ENCODE results near the gene BICC1. TPM values are rescaled to one million over a fixed set of nuclear protein-coding genes. Genes with fewer than 3 reads are reported as not detected.

The BICC1 gene
- total RNA-seq, 1 donor from 2014 or later: 0.12 TPM

GRCh38 chr10:58586282-58587245 lies 73.9 kb downstream of the BICC1 start:
- peaks cover 2% of the 10 kb centered on the region for H3K27me3 Mint-ChIP-seq (ENCODE audit: unreplicated experiment)
- H3K4me1 Mint-ChIP-seq (ENCODE audit: low read depth, unreplicated experiment): no peaks in the 10 kb centered on the region
- no peaks in the 10 kb centered on the region for H3K9me3 Mint-ChIP-seq (ENCODE audit: unreplicated experiment)
- no peak for TF ChIP-seq CTCF (IDR thresholded peaks at IDR 0.05; ENCODE audit: partially characterized antibody, unreplicated experiment)
- no peak for DNase-seq
- no peak overlapping the region for H3K27ac Mint-ChIP-seq (ENCODE audit: unreplicated experiment)
- H3K4me3 Mint-ChIP-seq (ENCODE audit: unreplicated experiment): no peak overlapping the region
- no peaks in the 10 kb centered on the region for H3K36me3 Mint-ChIP-seq (ENCODE audit: unreplicated experiment)

- Mint-ChIP-seq H3K4me3 (ENCODE audit: unreplicated experiment) (no peak overlapping the region), H3K27ac (ENCODE audit: unreplicated experiment) (no peak overlapping the region), H3K9me3 (ENCODE audit: unreplicated experiment) (no peaks in the 10 kb centered on the region), H3K27me3 (ENCODE audit: unreplicated experiment) (peaks cover 2% of the 10 kb centered on the region), H3K4me1 (ENCODE audit: low read depth, unreplicated experiment) (no peaks in the 10 kb centered on the region), H3K36me3 (ENCODE audit: unreplicated experiment) (no peaks in the 10 kb centered on the region)
- DNase-seq: no peak
- no peak for TF ChIP-seq CTCF (IDR thresholded peaks at IDR 0.05; ENCODE audit: partially characterized antibody, unreplicated experiment)
Measured at GRCh38 chr10:58587676-58588075, 75.0 kb downstream of the BICC1 start.

GRCh38 chr10:58588673-58589265 lies 76.1 kb downstream of the BICC1 start:
- H3K9me3 Mint-ChIP-seq (ENCODE audit: unreplicated experiment): no peaks in the 10 kb centered on the region
- H3K36me3 Mint-ChIP-seq (ENCODE audit: unreplicated experiment): no peaks in the 10 kb centered on the region
- peak; percentile 22 for DNase-seq
- H3K27me3 Mint-ChIP-seq (ENCODE audit: unreplicated experiment): no peaks in the 10 kb centered on the region
- no peak for TF ChIP-seq CTCF (IDR thresholded peaks at IDR 0.05; ENCODE audit: partially characterized antibody, unreplicated experiment)
- no peak overlapping the region for H3K27ac Mint-ChIP-seq (ENCODE audit: unreplicated experiment)
- no peak overlapping the region for H3K4me3 Mint-ChIP-seq (ENCODE audit: unreplicated experiment)
- H3K4me1 Mint-ChIP-seq (ENCODE audit: low read depth, unreplicated experiment): no peaks in the 10 kb centered on the region

GRCh38 chr10:58590152-58590840 lies 77.6 kb downstream of the BICC1 start:
- no peak for DNase-seq
- Mint-ChIP-seq H3K27me3 (ENCODE audit: unreplicated experiment) (no peaks in the 10 kb centered on the region), H3K9me3 (ENCODE audit: unreplicated experiment) (no peaks in the 10 kb centered on the region), H3K4me1 (ENCODE audit: low read depth, unreplicated experiment) (no peaks in the 10 kb centered on the region), H3K4me3 (ENCODE audit: unreplicated experiment) (no peak overlapping the region), H3K27ac (ENCODE audit: unreplicated experiment) (no peak overlapping the region), H3K36me3 (ENCODE audit: unreplicated experiment) (no peaks in the 10 kb centered on the region)
- TF ChIP-seq CTCF (IDR thresholded peaks at IDR 0.05; ENCODE audit: partially characterized antibody, unreplicated experiment): no peak

All from glutamatergic neuron (in vitro differentiated cells).